CD4-positive, alpha-beta T cell treated with Interferon alpha-2 for 1 hour (primary cell): ENCODE measurements around the gene ZCCHC24.

Experiments
- DNase-seq, 2 donors: peaks; one replicate each; pipeline ENCODE4 v3.0.0-alpha.2; 2020 to 2022

The ZCCHC24 gene

GRCh38 chr10:79430936-79431335 lies 14.5 kb downstream of the ZCCHC24 start:
- DNase-seq = no peak

DNA sequence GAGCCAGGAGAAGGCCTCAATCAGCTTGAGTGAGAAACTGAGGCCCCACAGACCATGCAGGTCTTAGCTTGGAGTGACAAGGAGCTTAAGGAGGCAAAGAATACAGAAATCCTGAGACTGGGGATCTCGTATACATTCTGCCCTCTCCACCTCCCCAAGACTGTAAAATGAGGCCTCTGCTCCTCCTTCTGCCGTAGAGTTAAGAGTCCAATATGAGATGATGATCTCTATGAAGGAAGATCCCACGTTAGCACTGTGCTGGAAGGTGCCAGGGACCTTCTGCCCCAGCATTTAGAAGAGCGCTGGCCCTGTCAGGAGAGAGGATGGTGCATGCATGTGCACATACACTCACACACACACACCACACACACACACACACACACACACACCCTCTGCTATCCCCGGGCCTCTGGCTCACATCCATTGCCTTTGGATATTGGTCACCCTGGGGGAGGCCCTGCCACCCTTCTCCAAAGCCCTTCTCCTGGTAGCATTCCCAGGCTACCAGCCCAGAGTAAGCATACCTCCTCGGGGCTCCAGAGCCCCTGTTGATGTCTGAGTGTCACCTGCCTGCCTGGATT lies 15.0 kb downstream of the ZCCHC24 start:
- no peak for DNase-seq

DNA sequence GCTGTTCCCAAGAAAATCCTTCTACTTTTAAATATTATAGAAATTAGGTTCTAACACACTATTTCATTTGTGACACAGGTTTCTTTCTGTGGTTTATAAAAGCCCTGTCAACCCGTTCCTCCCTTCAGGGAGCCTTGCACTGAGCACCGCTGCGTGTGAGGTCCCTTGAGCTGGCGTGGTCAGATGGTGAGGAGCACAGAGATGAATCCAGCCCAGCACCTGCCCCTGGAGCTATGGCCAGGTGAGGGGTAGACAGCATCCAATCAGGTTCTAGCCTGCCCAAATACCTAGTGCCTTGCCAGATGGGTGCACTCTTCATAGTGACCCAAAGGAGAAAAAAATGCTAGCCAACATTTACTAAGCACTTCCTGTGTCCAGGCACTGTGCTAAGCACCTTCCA lies 15.7 kb downstream of the ZCCHC24 start:
- no peak for DNase-seq

DNA sequence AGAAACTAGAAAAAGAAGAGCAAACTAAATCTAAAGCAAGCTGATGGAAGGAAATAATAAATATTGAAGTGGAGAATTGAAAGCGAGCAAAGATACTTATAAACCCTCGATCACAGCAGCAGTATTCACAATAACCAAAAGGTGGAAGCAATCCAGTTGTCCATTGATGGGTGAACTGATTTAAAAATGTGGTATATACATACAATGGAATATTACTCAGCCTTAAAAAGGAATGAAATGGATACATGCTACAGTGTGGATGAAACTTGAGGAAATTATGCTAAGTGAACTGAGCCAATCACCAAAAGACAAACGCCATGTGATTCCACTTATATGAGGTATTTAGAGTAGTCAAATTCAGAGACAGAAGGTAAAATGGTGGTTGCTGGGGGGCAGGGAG lies 17.5 kb downstream of the ZCCHC24 start:
- DNase-seq = no peak

DNA sequence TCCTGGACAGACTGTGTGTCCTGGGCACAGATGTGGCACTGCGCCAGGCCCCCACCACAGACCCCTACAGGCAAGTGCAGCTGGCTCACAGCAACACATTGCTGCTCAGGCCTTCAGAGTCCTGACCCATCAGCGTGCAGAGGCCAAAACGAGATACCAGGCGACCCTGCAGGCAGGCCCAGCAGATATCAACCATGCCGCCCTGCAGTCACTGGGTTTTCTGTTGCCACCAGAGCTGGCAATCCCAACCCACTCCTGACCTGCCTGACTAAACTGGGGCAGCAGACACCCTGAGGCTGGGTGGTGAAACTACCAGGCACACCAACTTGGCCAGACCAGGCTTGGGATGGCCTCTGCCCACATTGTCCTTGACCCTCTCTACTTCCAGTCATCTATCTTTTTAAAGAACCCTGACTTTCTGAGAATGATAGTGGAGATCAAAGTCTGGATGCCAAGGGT lies 20.3 kb downstream of the ZCCHC24 start:
- no peak for DNase-seq

DNA sequence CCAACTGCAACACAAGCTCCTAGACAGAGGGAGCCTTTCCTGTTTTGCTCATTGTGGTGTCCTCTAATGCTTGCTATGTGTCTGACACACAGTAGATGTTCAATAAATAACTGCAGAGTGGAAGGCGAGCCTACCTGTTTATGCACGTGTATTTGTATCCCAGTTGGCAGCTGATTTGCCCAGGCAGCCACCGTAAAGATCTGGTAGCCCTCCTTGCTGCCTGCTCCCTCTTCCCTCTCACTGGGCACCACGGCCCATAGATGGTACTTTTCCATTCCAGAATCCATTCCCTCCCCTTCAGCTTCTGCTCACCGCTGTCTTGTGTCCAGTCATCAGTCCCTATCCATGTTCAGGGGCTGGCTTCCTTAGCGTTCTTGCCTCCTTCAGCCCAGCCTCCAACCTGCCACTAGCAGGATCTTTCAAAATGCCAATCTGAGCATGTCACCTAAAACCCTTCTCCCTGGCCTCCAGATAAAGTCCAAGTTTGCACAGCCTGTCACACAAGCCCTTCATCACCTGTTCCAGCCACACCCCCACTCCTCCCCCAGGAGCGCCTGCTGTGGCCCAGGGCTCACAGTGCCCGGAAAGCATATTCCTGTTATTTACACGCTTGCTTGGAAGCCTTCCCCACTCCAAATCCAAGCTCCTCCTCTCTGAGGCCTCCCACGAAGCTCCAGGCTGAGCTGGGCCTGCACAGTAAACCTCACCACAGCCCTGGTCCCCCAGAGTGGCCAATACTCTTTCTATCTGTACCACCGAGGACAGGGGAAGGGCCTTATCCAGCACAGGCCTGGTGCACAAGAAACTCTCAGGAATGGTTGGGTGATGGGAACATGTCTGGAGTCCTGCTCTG lies 21.0 kb downstream of the ZCCHC24 start:
- no peak for DNase-seq

DNA sequence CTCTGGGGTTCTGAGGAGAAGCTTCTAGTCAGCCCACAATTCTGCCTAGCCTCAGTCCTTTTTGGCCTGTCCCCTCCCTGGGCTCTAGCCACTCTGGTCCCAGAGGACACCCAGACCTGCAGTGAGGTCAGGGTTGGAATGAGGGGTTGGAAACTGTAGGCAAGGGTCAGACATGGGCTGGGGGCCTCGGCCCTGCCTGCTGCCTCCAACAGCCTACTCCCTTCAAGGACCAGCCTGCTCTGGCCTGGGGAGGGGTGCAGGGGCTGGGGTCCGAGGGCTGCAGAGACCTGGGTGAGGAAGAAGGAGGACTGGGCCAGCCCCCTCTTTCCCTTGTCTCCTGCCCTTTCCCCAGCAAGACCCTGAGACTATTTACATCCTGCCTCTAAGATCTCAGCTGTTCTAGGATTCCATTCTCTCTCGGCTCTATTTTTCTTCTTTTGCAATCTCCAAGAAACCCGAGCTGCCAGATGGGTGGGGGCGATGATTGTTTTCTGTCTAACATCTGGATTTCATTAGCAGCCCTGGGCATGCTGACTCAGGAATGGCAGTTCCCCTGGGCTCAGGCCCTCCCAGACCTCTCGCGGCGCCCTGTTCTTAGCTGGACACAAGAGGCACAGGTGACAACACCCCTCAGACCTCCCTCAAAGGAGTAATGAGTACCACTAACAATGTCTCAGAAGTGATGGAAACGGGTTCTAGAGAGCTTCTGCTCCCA lies 23.1 kb downstream of the ZCCHC24 start:
- DNase-seq = no peak

GRCh38 chr10:79420974-79421688 lies 24.3 kb downstream of the ZCCHC24 start:
- no peak for DNase-seq

DNA sequence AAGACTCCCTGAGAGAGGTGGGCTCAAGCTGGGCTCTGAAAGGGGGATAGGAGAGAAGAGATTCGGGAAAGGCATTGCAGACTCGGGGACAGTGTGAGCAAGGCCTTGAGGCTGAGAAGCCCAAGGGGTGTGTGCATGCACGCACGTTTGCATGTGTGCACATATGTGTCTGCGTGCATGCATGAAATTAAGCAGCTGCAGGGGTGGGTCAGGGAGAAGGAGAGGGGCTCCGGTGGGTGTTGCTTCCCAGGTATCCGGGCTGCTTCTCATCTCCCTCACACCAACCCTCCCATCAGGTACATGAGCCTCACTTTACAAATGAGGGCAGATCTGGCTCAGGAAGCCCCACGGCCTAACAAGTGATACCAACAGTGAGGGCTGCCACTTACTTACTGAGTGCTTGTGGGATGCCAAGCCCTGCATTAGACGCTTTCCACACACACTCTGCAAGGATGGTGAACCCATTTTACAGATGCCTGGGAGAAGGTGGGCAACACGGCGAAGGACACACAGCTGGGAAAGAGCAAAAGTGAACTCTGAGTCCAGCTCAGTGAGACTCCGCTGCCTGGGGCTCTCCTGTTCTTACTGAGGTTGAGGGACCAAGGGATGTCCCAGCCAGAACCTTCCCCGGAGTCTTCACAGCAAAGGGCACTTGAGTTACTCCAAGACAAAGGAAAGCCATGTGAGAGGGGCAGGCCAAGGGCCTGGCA lies 26.4 kb downstream of the ZCCHC24 start:
- no peak for DNase-seq

- DNase-seq = no peak
These were observed 27.1 kb downstream of the ZCCHC24 start for GRCh38 chr10:79418274-79418673.

- no peak for DNase-seq
These were observed 27.7 kb downstream of the ZCCHC24 start for GRCh38 chr10:79417731-79418130.

DNA sequence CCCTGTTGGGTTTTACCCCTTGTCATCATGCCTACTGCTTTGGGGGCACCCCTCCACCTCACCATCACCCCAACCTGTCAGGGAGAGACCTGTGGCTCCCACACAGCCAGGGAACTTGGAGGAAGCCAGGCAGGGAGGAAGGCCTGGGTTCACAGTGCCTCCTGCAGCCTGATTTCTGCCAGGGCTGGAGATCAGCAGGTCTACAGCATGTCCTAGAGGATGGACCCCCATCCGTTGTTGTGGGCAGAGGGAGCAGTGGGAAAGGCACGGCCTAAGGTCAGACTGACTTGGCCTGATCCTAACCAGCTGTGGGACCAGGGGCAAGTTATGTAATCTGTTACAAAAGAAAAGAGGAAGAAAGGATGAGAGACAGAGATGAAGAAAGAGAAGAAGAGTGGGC lies 28.2 kb downstream of the ZCCHC24 start:
- DNase-seq = no peak

GRCh38 chr10:79416578-79417255 lies 28.7 kb downstream of the ZCCHC24 start:
- no peak for DNase-seq

DNA sequence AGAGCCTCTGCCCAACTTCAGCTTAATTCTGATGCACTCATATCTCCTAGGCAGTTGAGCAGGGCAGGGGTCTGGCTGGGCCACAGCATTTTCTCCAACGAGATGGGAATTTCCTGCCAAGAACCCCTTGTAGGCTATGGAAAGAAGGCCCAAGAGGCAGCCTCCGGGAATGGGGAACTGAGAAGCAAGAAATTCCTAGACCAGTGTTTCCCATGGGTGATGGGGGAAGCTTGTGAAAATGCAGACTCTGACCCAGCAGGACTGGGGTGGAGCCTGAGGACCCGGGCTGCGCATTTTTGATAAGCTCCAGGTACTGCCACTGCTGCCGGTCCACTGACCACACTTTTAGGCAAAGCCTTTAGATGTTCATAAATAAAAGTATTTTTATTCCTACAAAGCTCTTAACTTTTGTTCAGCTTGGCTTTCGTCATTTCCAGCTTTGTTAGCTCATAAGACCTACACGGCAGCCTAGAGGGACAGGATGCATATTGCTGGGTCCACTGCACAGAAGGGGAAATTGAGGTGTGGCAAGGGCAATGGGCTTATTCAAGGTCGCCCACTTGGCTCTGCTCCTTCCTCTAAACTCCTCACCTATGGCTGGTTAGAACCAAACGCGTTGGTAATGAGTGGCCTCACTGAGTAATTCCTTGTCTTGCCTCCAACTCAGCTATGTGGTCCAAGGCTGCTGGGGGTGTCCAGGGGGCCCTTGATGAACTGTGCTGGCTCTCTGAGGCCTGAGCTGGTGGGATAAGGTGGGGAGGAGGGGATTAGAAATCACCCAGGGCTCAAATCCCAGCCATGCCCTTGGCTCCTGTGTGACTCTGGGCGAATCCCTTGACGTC lies 29.5 kb downstream of the ZCCHC24 start:
- no peak for DNase-seq

DNA sequence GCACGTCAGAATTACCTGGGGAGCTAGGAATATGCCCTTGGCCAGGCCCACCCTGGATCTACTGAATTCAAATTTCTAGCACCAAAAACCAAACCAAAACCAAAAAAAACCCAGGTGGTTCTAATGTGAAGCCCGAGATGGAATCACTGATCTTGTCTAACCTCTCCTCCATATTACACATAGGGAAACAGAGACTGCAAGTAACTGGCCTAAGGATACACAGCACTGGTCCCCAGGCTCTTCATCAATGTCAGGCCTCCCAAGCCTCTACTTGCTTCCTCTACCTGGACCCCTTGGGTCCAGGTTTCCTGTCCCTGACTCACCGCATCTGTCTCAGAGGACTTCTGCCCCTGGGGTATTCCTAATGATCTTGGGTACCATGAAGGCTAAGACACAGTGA lies 30.7 kb downstream of the ZCCHC24 start:
- no peak for DNase-seq

DNA sequence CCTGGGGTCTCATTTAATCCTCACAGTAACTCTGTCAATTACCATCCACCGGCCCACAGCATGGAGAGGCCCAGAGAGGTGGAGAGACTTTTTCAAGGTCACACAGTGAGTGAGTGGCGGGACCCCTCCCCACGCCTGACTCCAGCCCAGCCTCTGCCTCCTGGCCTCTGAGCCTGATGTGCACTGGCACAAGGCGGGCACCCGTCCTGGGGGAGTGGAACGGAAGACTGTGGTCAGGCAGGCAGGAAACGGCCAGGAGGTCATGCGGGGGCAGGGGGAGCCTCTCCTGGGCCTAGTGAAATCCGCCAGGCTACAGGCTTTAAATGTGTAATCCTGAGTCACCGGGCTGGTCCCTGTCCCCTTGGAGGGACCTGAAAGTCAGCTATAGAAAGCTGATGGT lies 32.2 kb downstream of the ZCCHC24 start:
- DNase-seq = peak in 1 of 2 donors; percentile 16

- no peak for DNase-seq
These were observed 32.9 kb downstream of the ZCCHC24 start for GRCh38 chr10:79412516-79412915.

DNA sequence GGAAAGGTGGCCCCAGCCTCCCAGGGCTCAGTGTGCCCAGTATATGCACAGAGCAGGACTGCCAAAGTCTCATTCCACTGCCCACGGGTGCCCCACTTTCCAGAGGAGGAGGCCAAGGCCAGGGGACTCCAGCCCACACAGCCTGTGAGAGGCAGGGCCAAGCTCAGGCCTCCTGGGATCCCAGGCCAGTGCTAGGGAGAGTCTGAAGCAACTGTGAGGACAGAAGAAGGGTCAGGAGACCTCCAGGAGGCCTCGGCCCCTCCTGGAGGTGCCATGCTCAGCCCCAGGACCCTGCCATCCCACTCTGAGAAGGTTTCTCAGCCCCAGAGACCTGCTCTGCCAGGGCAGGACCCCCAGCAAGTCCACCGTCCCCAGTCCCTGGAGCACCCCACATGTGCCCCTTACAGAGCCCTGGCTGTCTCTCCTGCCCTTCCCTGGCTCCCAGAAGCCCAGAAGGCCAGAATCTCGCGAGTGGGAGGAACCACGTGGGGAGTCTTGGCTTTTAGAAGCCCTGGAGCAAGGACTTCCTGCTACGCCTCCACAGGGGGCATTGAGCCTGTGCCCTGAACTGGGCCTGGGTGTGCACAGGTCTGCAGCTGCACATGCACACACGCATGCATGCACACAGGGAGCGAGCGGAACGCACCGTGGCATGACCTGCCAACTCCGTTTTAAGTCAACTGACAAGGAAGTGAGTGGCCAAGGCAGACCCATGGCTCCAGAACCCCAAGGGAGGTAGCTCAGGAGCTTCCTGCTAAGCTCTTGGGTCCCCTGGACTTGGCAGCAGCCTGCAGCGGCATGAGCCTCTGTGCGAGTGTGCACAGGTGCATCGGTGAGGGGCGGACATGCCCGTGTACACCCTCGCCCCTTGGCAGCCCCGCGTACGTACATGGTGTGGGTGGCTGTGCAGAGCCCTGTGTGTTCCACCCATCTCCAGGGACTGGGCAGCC lies 33.6 kb downstream of the ZCCHC24 start:
- no peak for DNase-seq

GRCh38 chr10:79410315-79411094 lies 34.9 kb downstream of the ZCCHC24 start:
- no peak for DNase-seq
